Activated T-helper 2 cell treated with anti-CD3 and anti-CD28 coated beads, Interferon-gamma antibody, Interleukin-2, Interleukin-4, amounts not matched to agents 10 μg/mL and 5 μg/mL and 100 μg/mL, durations not matched to agents 14 hours and 24 hours and 36 hours (primary cell): ENCODE data around the gene DEFB119. TPM values are rescaled to one million over a fixed set of nuclear protein-coding genes. Genes with fewer than 3 reads are reported as not detected.
"Not testable (repeated sequence)": the region's sequence is repeated elsewhere in the genome, so short reads cannot be mapped to it uniquely, and the experiment has no call there.

ENCODE experiments used
- DNase-seq: peaks from one replicate; pipeline ENCODE4 v3.0.0; 2021; ENCODE audit warnings: low spot score
- H3K27ac Mint-ChIP-seq: one replicate; pipeline ENCODE4 v1.8.0; 2021; ENCODE audit warnings: mixed read lengths
- H3K27me3 Mint-ChIP-seq: one replicate; pipeline ENCODE4 v1.8.0; 2021; ENCODE audit warnings: low read depth, mixed read lengths
- H3K36me3 Mint-ChIP-seq: one replicate; pipeline ENCODE4 v1.8.0; 2021; ENCODE audit warnings: low read depth, mixed read lengths
- H3K4me1 Mint-ChIP-seq: one replicate; pipeline ENCODE4 v1.8.0; 2021; ENCODE audit warnings: low read depth, mixed read lengths
- H3K4me3 Mint-ChIP-seq: one replicate; pipeline ENCODE4 v1.8.0; 2021; ENCODE audit warnings: low read depth, mild to moderate bottlenecking, moderate library complexity, mixed read lengths
- H3K9me3 Mint-ChIP-seq: one replicate; pipeline ENCODE4 v1.8.0; 2021; ENCODE audit warnings: mixed read lengths
- intact Hi-C: fragments of 100-400 bp; cut with micrococcal nuclease; formaldehyde crosslinking; loops from one replicate; pipeline ENCODE4 v1.15.1; 2023
- total RNA-seq: library from RNA; stranded (reverse); gene quantifications from 2 replicates; pipeline ENCODE4 v1.2.3, GENCODE V29; 2022

Gene DEFB119, protein sequence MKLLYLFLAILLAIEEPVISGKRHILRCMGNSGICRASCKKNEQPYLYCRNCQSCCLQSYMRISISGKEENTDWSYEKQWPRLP
- total RNA-seq = not detected in 2 replicates

DNA sequence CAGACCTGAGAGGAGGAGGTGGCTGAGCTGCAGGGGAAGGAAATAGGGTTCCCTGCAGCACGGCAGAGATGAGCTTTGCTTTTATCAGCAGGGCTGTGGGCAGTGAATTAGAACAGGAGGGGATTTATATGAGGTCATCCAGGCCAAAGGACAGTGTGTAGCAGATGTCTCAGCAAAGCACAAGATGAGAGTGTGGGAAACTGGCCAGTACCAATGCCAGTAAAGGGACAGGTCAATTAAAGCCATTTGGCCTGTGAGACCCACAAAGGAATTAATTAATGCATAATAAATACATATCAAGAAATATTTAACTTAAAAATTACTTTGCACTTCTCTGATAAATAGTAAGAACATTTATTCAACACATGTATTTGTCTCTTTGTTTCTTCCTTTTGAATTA lies at the start of gene DEFB119:
Gene DEFB119 (minus strand): TSS at position 101 of the 400 bp plus-strand sequence. CDS start 107 bp downstream, outside the sequence.
- no peaks in the 10 kb centered on the region for H3K27me3 Mint-ChIP-seq
- no peak within 1 kb of the TSS for H3K27ac Mint-ChIP-seq
- no peaks in the 10 kb centered on the region for H3K4me1 Mint-ChIP-seq
- no peak within 1 kb of the TSS for H3K4me3 Mint-ChIP-seq
- intact Hi-C loops = no loop called here
- no peaks in the 10 kb centered on the region for H3K9me3 Mint-ChIP-seq
- no peak for DNase-seq
- no peaks in the 10 kb centered on the region for H3K36me3 Mint-ChIP-seq

DNA sequence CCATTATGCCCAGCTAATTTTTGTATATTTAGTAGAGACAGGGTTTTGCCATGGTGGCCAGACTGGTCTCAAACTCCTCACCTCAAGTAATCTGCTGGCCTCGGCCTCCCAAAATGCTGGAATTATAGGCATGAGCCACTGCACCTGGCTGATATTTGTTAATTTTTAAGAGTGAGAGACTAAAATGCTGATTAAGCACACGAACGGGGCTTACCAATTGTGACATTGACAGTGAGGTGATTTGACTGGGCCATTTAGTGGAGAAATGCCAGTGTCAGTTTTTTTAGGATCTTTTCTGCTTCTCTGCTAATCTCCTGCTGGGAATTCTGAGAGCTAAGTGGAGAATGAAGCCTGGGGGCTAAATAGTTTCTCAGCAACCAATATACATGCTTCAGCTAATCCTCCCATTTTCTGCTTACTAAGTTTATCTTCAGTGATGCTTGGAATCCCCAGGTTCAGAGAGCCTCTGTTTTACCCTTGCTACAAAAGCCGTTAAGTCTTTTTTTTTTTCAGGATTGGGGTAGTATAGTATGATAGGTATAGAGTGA lies 40.3 kb upstream of the DEFB119 start:
- H3K36me3 Mint-ChIP-seq = no peaks in the 10 kb centered on the region
- intact Hi-C loops = no loop called here
- no peak overlapping the region for H3K27ac Mint-ChIP-seq
- H3K4me1 Mint-ChIP-seq = no peaks in the 10 kb centered on the region
- H3K4me3 Mint-ChIP-seq = no peak overlapping the region
- H3K9me3 Mint-ChIP-seq = no peaks in the 10 kb centered on the region
- DNase-seq = no peak
- H3K27me3 Mint-ChIP-seq = peaks cover 4% of the 10 kb centered on the region

DNA sequence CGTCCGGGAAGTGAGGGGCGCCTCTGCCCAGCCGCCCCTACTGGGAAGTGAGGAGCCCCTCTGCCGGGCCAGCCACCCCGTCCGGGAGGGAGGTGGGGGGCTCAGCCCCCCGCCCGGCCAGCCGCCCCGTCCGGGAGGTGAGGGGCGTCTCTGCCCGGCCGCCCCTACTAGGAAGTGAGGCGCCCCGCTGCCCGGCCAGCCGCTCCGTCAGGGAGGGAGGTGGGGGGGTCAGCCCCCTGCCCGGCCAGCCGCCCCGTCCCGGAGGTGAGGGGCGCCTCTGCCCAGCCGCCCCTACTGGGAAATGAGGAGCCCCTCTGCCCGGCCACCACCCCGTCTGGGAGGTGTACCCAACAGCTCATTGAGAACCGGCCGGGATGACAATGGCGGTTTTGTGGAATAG lies 37.2 kb upstream of the DEFB119 start:
- intact Hi-C loops, H3K4me3 Mint-ChIP-seq, H3K27me3 Mint-ChIP-seq, DNase-seq, H3K36me3 Mint-ChIP-seq, H3K27ac Mint-ChIP-seq, H3K9me3 Mint-ChIP-seq, H3K4me1 Mint-ChIP-seq: not testable (repeated sequence)

DNA sequence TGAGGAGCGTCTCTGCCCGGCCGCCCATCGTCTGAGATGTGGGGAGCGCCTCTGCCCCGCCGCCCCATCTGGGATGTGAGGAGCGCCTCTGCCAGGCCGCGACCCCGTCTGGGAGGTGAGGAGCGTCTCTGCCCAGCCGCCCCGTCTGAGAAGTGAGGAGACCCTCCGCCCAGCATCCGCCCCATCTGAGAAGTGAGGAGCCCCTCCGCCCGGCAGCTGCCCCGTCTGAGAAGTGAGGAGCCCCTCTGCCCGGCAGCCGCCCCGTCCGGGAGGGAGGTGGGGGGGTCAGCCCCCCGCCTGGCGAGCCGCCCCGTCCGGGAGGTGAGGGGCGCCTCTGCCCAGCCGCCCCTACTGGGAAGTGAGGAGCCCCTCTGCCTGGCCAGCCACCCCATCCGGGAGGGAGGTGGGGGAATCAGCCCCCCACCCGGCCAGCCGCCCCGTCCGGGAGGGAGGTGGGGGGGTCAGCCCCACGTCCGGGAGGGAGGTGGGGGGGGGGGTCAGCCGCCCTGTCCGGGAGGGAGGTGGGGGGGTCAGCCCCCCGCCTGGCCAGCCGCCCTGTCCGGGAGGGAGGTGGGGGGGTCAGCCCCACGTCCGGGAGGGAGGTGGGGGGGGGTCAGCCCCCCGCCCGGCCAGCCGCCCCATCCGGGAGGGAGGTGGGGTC lies 36.6 kb upstream of the DEFB119 start:
- H3K4me1 Mint-ChIP-seq, H3K4me3 Mint-ChIP-seq, DNase-seq, H3K27me3 Mint-ChIP-seq, H3K36me3 Mint-ChIP-seq, H3K27ac Mint-ChIP-seq, H3K9me3 Mint-ChIP-seq, intact Hi-C loops: not testable (repeated sequence)

DNA sequence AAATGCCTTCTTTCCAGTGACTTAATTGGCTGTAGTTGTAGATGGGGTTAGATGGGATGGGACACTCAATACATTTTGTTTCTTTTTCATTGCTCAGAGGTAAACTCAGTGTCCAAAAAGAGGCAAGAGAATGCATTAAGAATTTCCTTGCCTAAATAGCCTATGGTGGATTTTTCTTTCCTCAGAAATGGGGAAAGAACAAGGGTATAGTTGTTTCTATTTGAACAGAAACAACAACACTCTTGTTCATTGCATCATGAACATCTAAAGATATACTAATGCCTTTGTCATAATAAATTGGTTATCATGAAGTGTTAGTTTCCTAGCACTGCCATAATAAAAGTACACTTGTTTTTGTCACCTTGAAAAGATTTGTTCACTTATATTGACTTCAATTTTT lies 35.4 kb upstream of the DEFB119 start:
- Mint-ChIP-seq H3K4me1 (no peaks in the 10 kb centered on the region), H3K27ac (no peak overlapping the region), H3K27me3 (no peaks in the 10 kb centered on the region), H3K4me3 (no peak overlapping the region), H3K9me3 (no peaks in the 10 kb centered on the region), H3K36me3 (no peaks in the 10 kb centered on the region)
- intact Hi-C loops = no loop called here
- DNase-seq = no peak

DNA sequence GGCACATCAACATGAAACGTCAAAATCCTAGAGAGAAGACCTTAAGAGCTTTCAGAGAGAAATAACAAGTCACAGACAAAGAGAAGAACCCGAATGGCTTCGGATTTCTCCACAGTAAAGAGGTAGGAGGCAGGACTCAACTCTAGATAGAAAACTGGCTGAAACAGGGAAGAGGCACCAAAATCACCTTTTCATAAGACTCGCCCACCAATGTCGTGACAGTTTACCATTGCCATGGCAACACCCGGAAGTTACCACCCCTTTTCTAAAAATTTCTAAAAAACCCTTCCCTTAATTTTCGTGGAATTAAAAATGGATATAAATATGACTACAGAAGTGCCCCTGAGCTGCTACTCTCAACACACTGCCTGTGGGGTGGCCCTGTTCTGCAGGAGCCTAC lies 27.9 kb upstream of the DEFB119 start:
- no peaks in the 10 kb centered on the region for H3K27me3 Mint-ChIP-seq
- H3K4me1 Mint-ChIP-seq = no peaks in the 10 kb centered on the region

DNA sequence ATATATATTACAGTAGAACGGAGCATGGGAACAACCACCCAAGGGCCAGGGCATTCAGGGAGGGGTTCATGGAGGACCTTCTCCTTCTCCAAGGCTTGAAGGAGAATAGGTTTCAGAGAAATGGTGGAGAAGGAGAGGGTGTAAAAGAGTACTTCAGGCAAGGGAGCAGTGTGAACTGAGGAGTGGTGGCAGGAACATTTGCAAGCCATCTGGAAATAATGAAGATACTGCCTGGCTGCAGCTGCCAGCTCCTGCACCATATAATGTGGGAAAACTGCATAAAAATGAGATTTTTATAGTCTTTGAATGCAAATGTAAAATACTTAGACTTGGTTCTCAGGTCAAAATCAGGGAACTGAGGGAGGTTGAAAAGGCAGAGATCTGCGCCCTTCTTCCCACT lies 25.3 kb upstream of the DEFB119 start:
- intact Hi-C loops = no loop called here
- Mint-ChIP-seq H3K4me3 (no peak overlapping the region), H3K27me3 (no peaks in the 10 kb centered on the region), H3K27ac (no peak overlapping the region), H3K4me1 (no peaks in the 10 kb centered on the region), H3K36me3 (no peaks in the 10 kb centered on the region), H3K9me3 (no peaks in the 10 kb centered on the region)
- DNase-seq = no peak

More for the DNA sequence above, 27.9 kb upstream of the DEFB119 start:
- no peaks in the 10 kb centered on the region for H3K36me3 Mint-ChIP-seq
- H3K4me3 Mint-ChIP-seq = no peak overlapping the region
- H3K27ac Mint-ChIP-seq = no peak overlapping the region
- intact Hi-C loops = no loop called here
- no peaks in the 10 kb centered on the region for H3K9me3 Mint-ChIP-seq
- DNase-seq = no peak

DNA sequence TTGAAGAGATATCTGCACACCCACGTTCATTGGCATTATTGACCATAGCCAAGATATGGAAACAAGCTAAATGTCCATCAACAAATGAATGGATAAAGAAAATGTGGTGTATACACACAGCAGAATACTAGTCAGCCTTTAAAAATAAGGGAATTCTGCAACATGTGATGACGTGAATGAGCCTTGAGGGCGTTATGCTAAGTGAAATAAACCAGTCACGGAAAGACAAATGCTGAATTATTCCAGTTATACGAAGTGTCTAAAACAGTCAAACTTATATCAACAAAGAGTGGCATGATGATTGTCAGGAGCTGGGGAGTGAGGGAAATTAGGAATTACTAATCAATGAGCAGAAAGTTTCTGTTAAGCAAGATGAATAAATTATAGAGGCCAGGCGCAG lies 24.0 kb upstream of the DEFB119 start:
- no peak overlapping the region for H3K4me3 Mint-ChIP-seq
- H3K9me3 Mint-ChIP-seq = no peaks in the 10 kb centered on the region
- H3K27ac Mint-ChIP-seq = no peak overlapping the region
- H3K27me3 Mint-ChIP-seq = no peaks in the 10 kb centered on the region
- intact Hi-C loops = no loop called here
- no peak for DNase-seq
- H3K4me1 Mint-ChIP-seq = no peaks in the 10 kb centered on the region
- H3K36me3 Mint-ChIP-seq = no peaks in the 10 kb centered on the region

DNA sequence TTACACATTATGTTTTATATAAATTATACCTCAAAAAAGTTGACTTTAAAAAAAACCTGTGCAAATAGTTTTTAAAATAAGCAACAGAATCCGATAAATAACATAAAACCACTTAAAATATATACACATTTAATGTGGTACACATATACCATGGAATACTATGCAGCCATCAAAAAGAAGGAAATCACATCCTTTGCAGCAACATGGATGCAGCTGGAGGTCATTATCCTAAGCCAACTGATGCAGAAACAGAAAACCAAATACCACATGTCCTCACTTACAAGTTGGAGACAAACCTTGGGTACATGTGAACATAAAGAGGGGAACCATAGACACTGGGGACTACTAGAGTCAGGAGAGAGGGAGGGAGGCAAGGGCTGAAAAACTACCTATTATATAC lies 19.6 kb upstream of the DEFB119 start:
- Mint-ChIP-seq H3K4me1 (no peaks in the 10 kb centered on the region), H3K4me3 (no peak overlapping the region), H3K9me3 (no peaks in the 10 kb centered on the region), H3K27me3 (no peaks in the 10 kb centered on the region), H3K36me3 (no peaks in the 10 kb centered on the region), H3K27ac (no peak overlapping the region)
- no peak for DNase-seq
- intact Hi-C loops = no loop called here

DNA sequence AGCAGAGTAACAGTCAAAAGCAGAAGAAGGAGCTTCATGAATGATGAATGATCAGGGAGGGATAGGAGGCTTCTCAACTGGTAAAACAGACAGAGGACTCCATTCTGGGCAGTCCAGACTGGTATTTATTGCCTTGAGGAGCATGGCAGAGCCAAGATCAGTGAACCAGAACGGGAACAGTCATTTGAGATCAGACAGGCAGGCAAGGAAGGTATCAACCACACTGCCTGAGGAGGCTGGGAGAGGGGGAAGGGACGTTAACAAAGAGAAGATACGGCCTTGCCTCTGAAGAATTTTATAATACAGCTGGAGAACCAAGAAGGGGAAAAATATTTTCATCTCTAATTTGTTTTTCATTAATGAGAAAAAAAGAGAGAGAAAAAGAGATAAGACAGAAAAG lies 15.7 kb upstream of the DEFB119 start, which contains the start of gene DEFB121:
Gene DEFB121 (minus strand): TSS at position 101 of the 400 bp plus-strand sequence. CDS start 63 bp downstream, at position 38.
- Mint-ChIP-seq H3K9me3 (no peaks in the 10 kb centered on the region), H3K4me1 (no peaks in the 10 kb centered on the region), H3K27me3 (no peaks in the 10 kb centered on the region), H3K27ac (no peak within 1 kb of the TSS), H3K4me3 (no peak within 1 kb of the TSS), H3K36me3 (no peaks in the 10 kb centered on the region)
- DNase-seq = no peak
- intact Hi-C loops = no loop called here

DNA sequence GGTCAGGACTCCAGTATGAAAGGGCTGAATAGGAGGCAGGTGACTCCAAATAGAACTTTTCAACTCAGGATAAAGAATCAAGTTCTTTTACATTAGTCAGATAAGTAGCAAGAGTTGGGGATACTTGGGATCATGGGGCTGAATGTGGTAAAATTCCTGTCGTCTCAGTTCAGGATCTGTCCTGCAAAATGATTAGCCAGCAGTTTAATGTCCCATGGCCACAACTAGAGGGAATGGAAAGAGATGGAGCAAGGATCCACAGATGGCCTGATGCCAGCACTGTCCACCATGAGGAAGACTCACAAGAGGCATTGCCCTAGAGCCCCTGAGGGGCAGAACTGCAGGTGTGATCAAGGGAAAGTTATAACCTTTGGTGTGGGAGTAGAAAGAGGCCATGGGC lies 13.5 kb upstream of the DEFB119 start:
- DNase-seq = no peak
- intact Hi-C loops = no loop called here
- no peak overlapping the region for H3K27ac Mint-ChIP-seq
- no peaks in the 10 kb centered on the region for H3K4me1 Mint-ChIP-seq
- no peaks in the 10 kb centered on the region for H3K36me3 Mint-ChIP-seq
- no peaks in the 10 kb centered on the region for H3K9me3 Mint-ChIP-seq
- no peaks in the 10 kb centered on the region for H3K27me3 Mint-ChIP-seq
- no peak overlapping the region for H3K4me3 Mint-ChIP-seq

DNA sequence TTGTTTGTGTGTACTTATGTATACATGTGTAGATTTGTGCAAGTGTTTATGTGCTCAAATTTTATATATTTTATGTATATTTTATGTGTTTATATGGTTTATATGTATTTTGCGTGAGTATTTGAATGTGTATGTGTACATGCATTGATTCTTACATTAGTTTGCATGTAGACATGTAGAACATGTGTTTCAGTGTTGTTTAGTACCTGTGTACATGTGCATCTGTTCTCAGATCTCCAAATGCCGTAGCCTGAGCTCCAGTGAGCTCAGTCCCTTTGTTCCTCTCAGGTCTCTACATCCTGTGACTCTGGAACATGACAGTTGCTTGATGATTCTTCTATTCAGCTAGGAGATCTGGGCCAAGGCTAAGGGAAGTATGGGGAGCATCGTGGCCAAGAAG lies 4.5 kb upstream of the DEFB119 start:
- H3K27ac Mint-ChIP-seq = no peak overlapping the region
- intact Hi-C loops = no loop called here
- no peaks in the 10 kb centered on the region for H3K9me3 Mint-ChIP-seq
- no peak for DNase-seq
- no peaks in the 10 kb centered on the region for H3K4me1 Mint-ChIP-seq
- H3K36me3 Mint-ChIP-seq = no peaks in the 10 kb centered on the region
- no peak overlapping the region for H3K4me3 Mint-ChIP-seq
- peaks cover 2% of the 10 kb centered on the region for H3K27me3 Mint-ChIP-seq

DNA sequence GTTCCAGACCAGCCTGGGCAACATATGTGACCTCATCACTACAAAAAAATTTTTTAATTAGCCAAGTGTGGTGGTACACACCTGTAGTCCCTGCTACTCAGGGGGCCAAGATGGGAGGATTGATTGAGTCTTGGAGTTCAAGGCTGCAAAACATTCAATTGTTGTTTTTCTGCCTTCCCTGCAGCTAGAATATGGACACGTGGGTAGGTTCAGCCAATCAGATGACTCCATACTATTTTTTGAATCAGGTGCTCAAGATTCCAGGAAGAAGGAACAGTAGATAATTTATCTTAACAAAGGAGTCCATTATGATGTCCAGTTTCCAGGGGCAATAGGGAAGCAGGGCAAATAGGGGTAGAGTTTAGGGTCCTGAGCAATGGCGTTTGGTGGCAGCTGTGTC lies 2.4 kb upstream of the DEFB119 start:
- no peak overlapping the region for H3K4me3 Mint-ChIP-seq
- no peak for DNase-seq
- H3K27ac Mint-ChIP-seq = no peak overlapping the region
- no peaks in the 10 kb centered on the region for H3K9me3 Mint-ChIP-seq
- H3K36me3 Mint-ChIP-seq = no peaks in the 10 kb centered on the region
- peaks cover 2% of the 10 kb centered on the region for H3K27me3 Mint-ChIP-seq
- intact Hi-C loops = no loop called here
- H3K4me1 Mint-ChIP-seq = no peaks in the 10 kb centered on the region
